ENCODE measurements around the gene SLC29A4.
A peak's percentile ranks its signal among the peaks of the same experiment; 100 is the strongest.
"Not testable (repeated sequence)": the region's sequence is repeated elsewhere in the genome, so short reads cannot be mapped to it uniquely, and the experiment has no call there.

Gene SLC29A4, protein sequence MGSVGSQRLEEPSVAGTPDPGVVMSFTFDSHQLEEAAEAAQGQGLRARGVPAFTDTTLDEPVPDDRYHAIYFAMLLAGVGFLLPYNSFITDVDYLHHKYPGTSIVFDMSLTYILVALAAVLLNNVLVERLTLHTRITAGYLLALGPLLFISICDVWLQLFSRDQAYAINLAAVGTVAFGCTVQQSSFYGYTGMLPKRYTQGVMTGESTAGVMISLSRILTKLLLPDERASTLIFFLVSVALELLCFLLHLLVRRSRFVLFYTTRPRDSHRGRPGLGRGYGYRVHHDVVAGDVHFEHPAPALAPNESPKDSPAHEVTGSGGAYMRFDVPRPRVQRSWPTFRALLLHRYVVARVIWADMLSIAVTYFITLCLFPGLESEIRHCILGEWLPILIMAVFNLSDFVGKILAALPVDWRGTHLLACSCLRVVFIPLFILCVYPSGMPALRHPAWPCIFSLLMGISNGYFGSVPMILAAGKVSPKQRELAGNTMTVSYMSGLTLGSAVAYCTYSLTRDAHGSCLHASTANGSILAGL

DNA sequence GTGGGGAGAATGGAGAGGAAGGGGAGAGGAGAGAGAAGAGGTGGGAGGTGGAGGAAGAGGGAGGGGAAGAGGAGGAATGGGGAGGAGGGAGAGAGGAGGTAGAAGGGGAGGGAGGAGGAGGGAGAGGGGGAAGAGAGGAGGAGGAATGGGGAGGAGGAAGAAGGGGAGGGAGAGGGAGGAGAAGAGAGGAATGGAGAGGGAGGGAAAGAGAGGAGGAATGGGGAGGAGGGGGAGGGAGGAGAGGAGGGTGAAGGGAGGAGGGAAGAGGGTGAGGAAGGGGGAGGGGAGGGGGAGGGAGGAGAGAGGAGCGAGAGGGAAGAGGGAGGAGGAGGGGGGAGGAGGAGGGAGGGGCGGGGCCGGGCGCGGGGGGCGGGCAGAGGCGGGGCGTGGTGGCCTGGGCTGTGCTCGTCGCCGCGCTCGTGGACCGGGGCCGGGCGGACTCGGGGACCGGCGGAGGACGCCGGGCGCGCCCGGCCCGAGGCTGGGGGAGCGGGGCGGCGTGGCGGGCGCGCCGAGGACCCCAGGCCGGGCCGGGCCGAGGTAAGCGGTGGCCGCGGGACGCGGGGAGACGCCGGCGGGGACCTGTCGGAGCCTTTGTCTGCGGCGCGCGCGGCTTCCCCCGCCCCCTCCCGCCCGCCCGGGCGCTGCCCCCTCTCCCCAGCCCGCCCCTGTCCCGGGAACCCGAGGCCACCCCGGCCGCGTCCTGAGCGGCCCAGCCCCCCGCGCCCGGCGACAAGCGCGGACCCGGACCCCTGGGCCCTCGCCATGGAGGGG lies at the start of gene SLC29A4:
TSS of gene SLC29A4 (plus strand) at position 401 of the 774 bp plus-strand sequence. CDS start 4,874 bp downstream, outside the sequence.
- no peak for DNase-seq (ENCODE audit: insufficient read length, low spot score)

DNA sequence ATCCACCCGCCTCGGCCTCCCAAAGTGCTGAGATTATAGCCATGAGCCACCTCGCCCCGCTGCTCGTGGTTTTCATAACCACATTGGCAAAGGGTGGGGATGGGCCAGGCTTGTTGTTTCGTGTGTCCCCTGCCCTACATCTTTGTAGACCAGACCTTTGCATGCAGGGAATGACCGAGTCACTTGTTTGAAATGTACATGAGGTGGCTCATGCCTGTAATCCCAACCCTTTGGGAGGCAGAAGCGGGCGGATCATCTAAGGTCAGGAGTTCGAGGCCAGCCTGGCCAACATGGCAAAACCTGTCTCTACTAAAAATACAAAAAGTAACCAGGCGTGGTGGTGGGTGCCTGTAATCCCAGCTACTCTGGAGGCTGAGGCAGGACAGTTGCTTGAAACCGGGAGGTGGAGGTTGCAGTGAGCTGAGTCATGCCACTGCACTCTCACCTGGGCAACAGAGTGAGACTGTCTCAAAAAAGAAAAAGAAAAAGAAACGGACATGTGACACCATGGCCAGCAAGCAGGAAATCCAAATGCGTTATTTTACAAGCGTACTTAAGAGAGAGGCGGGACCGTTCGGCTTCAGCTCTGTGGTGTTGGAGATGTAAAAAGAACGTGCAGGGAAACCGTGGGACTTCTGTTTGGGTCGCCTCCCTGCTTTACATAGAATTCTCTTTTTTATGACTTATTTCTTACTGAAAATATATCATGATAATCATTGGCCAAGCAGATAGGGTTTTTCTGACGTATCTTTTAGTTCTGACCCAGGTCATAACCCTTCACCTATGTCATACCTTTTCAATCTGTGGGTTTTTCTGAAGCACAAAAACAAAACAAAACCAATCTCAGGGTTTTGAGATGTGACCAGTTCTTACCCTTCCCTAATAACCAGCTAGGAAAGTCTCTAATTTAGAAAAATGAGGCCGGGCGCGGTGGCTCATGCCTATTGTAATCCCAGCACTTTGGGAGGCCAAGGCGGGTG lies 47.6 kb upstream of the SLC29A4 start:
- no peak for DNase-seq (ENCODE audit: insufficient read length, low spot score)
- peak; percentile 97 for FAIRE-seq

More for the DNA sequence above, at the start of gene SLC29A4:
- no peak for FAIRE-seq

DNA sequence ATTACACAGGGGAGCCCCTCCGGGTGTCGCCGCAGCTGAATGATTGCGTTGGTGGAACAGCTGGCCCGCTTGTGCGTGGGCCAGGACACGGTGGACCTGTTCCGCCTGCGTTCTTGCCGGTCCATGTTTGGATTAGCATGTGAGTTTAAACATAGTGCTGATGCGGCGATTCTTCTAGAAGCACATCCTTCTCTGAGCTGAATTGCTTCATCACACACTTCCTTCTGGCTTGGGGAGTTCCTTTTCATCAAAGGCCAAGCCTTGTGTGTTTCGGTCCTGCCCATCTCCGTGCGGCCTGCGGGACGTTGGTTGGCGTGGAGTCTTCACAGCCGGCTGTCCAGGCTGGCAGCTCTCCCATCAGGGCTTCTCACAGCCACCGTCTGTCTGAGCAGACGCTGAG lies 45.5 kb upstream of the SLC29A4 start:
- DNase-seq (ENCODE audit: insufficient read length, low spot score) (no peak), FAIRE-seq (no peak)

DNA sequence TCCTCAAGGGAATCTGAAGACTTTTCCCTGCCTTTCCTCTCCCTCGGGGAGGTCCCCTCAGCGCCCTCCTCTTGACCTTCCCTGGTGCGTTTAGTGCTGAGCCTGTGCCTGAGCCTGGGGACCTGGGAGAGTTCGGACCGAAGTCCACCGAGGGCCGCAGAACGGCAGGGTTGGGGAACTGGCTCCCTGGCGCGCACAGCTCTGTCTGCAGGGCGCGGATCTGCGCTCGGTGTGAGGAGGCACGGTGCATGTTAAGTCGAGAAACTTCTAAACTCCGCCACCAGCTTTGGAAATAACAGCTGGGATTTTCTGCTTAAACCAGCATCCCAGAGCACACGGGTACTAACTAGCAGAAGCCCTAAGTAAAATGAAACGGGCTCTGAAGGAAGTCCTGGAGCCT lies 44.2 kb upstream of the SLC29A4 start:
- DNase-seq (ENCODE audit: insufficient read length, low spot score) (no peak), FAIRE-seq (no peak)

DNA sequence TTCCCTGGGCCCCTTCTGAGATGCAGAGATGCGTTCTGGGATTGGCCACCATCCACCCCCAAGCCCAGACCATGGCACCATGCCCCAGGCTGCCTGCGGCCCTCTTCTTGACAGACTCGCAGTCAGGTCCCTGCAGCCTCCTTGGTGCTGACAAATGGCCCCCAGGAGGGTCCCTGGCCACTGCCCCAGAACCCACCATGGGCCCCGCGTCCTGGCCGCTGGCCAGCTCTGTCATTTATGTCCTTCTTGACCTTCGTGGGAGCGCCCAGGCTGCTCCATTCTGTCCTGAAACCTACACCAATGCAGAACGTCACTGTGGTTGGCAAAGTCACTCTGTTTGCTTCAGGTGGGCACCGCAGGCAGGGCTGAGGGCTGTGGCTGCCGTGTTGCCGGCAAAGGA lies 39.5 kb upstream of the SLC29A4 start:
- no peak for FAIRE-seq
- no peak for DNase-seq (ENCODE audit: insufficient read length, low spot score)

DNA sequence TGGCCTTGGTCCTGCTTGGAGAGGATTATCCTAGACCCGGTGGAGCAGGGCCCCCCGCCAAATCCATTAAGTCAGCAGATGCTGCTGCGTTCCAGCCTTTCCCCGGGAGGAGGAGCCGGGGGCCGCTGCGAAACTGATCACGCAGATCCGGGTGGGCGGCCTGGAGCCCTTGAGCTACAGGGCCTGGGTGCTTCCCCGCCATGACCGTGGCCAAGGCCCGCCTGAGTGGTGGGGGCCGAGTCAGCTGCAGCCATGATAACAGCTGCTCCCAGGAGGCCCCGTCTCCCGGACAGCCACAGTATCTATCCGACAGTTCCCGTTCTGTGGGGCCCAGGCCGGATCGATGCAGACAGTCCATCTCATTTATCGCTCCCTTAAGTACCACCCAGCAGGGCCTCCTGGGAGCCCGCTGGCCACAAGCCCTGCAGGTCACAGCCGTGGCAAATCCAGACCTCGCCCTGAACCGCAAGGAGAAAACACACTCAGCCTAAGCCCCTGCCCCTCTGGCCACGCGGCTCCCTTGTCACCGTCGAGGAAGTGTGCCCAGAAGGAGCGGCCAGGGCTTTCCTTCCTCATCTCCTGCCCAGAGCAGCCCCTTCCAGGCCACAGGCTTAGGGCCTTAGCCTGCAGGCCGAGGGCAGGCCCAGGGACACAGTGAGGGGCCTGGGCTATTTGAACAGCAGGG lies 34.4 kb upstream of the SLC29A4 start:
- FAIRE-seq, result no peak
- DNase-seq (ENCODE audit: insufficient read length, low spot score), result no peak

DNA sequence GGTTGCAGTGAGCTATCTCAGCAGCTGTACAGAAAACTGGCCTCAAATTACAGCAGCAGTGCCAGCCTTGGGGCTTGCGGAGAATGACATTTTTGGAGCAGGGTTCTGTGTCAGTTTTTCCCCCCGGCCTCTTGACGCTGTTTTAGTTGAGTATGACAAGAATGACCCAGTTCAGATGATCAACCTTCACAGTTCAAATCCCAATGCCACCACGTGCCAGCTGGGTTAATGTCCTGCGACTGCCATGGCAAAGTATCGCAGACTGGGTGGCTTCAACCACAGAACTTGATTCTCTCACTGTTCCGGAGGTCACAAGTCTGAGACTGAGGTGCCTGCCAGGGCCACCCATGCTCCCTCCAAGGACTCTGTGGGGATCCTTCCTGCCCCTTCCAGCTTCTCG lies 32.0 kb upstream of the SLC29A4 start:
- not testable (repeated sequence) for DNase-seq (ENCODE audit: insufficient read length, low spot score); FAIRE-seq

DNA sequence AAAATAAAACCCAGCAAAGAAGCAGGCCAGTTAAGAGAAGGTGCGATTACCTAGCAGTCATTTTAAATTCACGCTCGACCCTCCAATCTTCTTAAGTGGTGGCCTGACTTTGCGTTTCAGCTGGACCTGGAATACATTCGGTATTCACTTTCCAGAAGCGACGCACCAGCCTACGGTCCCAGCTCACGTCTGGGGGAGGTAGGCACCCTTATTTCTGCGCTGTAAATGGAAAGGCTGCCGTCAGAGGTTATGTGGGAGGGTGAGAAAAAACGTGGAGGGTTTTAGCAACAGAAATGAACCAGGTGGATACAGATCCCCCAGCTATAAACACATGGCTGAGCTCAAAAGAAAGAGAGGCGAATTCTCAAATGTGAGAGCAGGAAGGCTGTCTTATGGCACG lies 29.2 kb upstream of the SLC29A4 start:
- DNase-seq (ENCODE audit: insufficient read length, low spot score); FAIRE-seq: not testable (repeated sequence)

DNA sequence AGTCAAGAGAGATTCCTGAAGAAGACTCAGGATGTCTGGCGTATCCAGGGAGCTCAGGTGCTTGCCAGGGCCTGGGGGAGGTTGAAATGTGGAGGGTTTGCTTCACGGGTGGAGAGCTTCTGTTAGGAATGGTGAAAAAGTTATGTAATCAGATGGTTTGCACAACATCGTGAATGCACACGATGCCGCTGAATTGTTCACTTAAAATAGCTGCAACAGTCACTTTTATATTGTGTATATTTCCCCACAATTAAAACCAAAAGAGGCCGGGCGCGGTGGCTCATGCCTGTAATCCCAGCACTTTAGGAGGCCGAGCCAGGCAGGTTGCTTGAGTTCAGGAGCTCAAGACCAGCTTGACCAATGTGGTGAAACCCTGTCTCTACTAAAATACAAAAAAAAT lies 28.4 kb upstream of the SLC29A4 start:
- DNase-seq (ENCODE audit: insufficient read length, low spot score); FAIRE-seq: not testable (repeated sequence)

DNA sequence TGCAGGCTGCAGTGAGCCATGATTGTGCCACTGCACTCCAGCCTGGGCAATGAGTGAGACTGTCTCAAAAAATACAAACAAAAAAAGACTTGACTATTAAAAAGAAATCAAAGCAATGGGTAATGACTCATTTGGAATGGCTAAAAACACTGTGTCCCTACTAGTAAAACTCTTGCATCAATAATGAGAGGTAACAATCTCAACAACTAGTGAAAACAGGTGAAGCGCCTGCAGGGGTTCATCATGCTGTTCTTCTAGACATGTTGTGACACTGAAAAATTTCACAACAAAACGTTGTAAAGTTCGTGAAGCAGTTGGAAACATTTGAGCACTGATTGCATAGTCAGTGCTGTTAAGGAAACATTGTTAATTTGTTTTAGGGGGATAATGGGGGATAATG lies 26.9 kb upstream of the SLC29A4 start:
- DNase-seq (ENCODE audit: insufficient read length, low spot score) (no peak), FAIRE-seq (no peak)

DNA sequence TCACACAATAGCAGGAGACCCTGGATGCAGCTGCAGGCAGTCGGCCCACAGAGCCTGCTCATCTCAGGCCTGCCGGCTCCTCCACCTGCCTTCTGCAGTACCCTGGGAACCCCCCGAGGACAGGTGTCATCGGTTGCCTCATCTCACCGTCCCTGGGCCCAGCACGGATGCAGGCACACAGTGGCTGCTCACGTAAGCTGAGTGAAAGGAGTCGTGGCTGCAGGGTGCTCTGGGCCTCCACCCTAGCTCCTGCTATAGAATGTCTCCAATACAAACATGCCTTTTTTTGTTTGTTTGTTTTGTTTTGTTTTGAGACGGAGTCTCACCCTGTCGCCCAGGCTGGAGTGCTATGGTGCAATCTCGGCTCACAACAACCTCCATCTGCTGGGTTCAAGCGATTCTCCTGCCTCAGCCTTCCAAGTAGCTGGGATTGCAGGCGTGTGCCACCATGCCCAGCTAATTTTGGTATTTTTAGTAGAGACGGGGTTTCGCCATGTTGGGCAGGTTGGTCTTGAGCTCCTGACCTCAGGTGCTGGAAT lies 22.1 kb upstream of the SLC29A4 start:
- FAIRE-seq; DNase-seq (ENCODE audit: insufficient read length, low spot score): not testable (repeated sequence)

DNA sequence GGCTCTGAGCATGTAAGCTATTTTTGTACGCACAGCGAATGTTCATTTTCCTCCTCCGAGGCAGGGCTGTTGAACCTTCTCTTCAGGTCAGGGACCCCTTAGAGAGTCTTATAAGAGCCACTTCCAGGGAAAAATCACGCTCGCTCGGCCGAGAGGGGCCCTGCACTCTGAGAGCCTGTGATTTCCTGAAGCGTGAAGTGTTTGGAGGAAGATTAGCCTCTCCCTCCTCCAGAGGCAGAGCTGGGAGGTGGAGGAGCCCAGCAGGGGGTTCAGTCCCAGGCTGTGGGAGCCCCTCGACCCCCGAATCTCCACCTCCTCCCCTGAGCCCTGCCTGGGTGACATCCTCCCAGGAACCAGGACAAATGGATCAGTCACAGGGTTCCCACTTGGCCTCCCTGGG lies 19.7 kb upstream of the SLC29A4 start:
- not testable (repeated sequence) for DNase-seq (ENCODE audit: insufficient read length, low spot score); FAIRE-seq

DNA sequence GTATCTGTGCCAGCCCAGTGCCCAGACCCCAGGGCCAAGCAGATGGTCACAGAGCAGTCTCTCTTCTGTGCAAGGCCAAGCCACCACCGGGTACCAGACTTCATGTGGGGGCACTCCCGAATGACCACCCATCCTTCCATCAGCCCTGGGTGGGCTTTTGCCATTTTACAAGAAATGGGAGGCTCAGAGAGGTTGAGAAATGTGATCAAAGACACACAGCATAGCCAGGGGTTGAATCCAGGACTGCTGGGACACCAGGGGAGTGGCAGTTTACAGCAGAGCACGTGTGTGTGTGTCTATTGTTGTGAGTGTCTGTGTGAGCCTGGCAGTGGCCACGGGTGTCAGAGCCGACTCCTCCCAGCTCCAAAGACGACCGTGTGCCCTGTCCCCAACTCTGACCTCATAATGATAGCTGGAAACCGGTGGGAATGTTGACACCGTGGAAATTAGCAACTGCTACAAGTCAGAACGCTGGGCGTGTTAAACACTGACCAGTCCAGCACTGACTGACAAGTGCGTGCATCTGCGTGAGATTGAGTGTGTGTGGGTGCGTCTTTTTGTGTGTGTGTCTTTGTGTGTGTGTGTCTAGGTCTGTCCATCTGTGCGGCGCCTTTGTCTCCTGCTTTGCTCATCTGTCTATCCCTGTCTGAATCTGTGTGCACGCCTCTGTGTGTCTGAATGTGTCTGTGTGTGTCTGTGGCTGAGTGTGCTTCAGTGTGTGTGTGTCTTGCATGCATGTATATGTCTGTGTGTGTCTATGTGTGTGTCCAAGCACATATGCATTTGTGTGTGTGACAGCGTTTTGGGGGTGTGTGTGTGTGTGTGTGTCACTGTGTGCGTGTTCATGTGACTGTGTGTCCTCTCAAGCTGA lies 17.2 kb upstream of the SLC29A4 start:
- FAIRE-seq (no peak), DNase-seq (ENCODE audit: insufficient read length, low spot score) (no peak)

DNA sequence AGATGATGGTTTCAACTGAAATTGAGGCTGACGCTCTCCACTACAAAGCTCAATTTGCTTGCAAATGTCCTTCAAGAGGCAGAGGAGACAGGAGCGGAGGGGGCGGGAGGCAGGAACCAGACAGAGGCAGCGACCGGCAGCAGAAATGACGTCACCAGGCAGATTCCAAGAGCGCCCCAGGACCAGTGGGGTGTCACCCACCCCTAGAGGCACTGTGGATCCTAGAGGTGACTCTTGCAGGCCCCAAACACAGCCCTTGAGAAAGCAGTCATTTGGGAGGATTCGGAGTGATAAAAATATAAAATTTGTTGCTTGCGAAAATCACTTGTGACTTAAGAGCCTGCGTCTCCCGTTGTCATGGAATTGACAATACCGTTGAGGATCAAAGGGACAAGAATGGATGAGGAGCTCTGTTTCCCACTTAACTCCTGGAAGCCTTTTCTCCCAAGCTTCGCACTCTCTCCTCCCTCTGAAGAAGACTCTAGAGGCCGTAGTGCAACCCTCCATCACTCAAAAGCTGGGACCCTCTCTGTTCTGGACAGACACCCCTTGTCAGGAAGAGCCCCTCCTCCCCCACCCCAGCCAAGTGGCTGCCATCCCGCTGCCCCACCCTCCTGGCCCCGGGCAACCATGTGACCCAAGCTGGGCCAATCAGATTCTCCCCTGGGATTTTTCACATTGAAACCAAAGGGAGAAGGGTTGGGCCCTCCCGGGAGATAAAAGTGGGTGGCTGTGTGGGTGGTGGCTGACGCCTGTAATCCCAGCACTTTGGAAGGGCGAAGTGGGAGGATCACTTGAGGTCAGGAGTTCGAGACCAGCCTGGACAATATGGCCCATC lies 16.3 kb upstream of the SLC29A4 start:
- no peak for FAIRE-seq
- no peak for DNase-seq (ENCODE audit: insufficient read length, low spot score)

DNA sequence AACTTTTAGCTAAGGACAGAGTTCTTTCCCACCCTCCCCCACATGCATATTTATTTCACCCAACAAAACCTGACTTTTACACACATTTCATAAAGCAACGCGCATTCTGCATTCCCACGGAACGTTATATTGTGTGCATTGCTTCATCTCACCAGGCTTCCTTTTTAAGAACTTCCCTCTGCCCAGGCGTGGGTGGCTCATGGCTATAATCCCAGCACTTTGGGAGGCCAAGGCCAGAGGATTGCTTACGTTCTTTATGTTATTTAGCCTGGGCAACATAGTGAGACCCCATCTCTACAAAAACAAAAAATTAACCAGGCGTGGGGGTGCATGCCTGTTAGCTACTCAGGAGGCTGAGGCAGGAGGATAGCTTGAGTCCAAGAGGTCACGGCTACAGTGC lies 14.9 kb upstream of the SLC29A4 start:
- not testable (repeated sequence) for FAIRE-seq; DNase-seq (ENCODE audit: insufficient read length, low spot score)

DNA sequence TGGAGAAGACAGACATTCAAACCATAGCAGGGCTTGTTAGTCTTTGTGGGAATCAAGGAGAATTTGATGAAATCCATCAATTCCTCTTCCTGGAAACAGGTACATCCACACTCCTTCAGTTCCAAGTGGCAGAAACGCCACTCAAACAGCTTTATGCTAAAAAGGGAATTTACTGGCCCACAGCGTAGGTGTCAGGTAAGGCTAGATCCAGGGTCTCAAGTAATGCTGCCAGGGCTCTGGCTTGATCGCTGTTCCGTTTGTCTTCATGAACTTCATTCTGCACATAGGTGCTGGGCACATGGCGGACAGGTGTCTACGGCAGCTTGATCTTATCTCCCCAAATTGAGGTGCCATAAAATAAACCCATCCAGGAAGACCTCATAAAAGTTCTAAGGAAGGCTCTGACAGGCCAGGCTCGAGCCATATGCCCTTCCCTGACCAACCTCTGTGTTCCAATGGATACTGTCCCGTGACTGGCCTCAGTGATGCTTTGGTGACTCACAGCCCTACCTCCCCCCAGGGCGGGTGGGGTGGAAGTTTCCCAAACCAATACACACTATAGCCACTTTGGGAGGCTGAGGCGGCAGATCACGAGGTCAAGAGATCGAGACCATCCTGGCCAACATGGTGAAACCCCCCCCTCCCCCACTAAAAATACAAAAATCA lies 12.6 kb upstream of the SLC29A4 start:
- DNase-seq (ENCODE audit: insufficient read length, low spot score); FAIRE-seq: not testable (repeated sequence)

DNA sequence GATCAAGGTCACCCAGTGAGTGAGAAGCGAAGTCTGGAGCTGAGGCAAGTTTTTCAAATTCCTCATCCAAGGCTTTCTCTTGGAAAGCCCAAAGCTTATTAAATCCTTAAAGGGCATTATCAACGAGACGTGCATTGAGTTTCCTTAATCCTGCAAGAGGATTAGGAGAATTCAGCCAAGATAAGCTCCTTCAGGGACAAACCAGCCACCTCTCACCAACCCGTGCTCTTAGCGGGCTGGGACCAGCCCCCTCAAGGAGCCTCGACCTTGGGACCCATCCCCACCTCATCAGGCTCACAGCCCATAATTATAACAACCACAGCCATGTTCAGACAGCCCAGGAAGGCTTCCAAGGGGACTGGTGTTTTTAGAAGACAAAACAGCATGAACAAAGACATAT lies 12.0 kb upstream of the SLC29A4 start:
- no peak for DNase-seq (ENCODE audit: insufficient read length, low spot score)

More for the DNA sequence above, 12.0 kb upstream of the SLC29A4 start:
- no peak for FAIRE-seq
